Measurements from ENCODE around the gene PROK1. TPM values are rescaled to one million over a fixed set of nuclear protein-coding genes. Genes with fewer than 3 reads are reported as not detected.
A peak's percentile ranks its signal among the peaks of the same experiment; 100 is the strongest.

Gene PROK1
- total RNA-seq, 1 donor from 2014 or later: 7.4 TPM

GRCh38 chr1:110477041-110477440 is 26.1 kb downstream of the PROK1 start:
- peak in 1 of 2 donors; percentile 40 for TF ChIP-seq POLR2AphosphoS5 (IDR thresholded peaks at IDR 0.05; ENCODE audit: insufficient read depth in 1 of 2, low read depth in 1 of 2)
- TF ChIP-seq POLR2A (IDR thresholded peaks at IDR 0.05): no peak
- no peak for TF ChIP-seq CTCF (IDR thresholded peaks at IDR 0.05)
- DNase-seq (ENCODE audit: extremely low spot score in 2 of 2): no peak
- intact Hi-C loops (cut with DNase I): no loop called here
- H3K9me3 ChIP-seq: no peaks in the 10 kb centered on the region
- H3K27me3 ChIP-seq: no peaks in the 10 kb centered on the region
- no peak overlapping the region for H3K4me3 ChIP-seq
- H3K27ac ChIP-seq: no peak overlapping the region
- H3K36me3 ChIP-seq: no peaks in the 10 kb centered on the region
- peaks cover 20% of the 10 kb centered on the region for H3K4me1 ChIP-seq

GRCh38 chr1:110477445-110477957 is 26.6 kb downstream of the PROK1 start:
- DNase-seq (ENCODE audit: extremely low spot score in 2 of 2): no peak
- no peaks in the 10 kb centered on the region for H3K36me3 ChIP-seq
- peaks cover 20% of the 10 kb centered on the region for H3K4me1 ChIP-seq
- TF ChIP-seq CTCF (IDR thresholded peaks at IDR 0.05) (no peak), POLR2A (IDR thresholded peaks at IDR 0.05) (no peak), POLR2AphosphoS5 (IDR thresholded peaks at IDR 0.05; ENCODE audit: insufficient read depth in 1 of 2, low read depth in 1 of 2) (no peak)
- no peak overlapping the region for H3K4me3 ChIP-seq
- H3K9me3 ChIP-seq: no peaks in the 10 kb centered on the region
- H3K27me3 ChIP-seq: no peaks in the 10 kb centered on the region
- no peak overlapping the region for H3K27ac ChIP-seq
- intact Hi-C loops (cut with DNase I): no loop called here

- DNase-seq (ENCODE audit: extremely low spot score in 2 of 2): no peak
- peaks cover 20% of the 10 kb centered on the region for H3K4me1 ChIP-seq
- no peaks in the 10 kb centered on the region for H3K27me3 ChIP-seq
- no peaks in the 10 kb centered on the region for H3K36me3 ChIP-seq
- H3K4me3 ChIP-seq: no peak overlapping the region
- TF ChIP-seq POLR2A (IDR thresholded peaks at IDR 0.05) (no peak), POLR2AphosphoS5 (IDR thresholded peaks at IDR 0.05; ENCODE audit: insufficient read depth in 1 of 2, low read depth in 1 of 2) (no peak)
- intact Hi-C loops (cut with DNase I): no loop called here
- H3K9me3 ChIP-seq: no peaks in the 10 kb centered on the region
- H3K27ac ChIP-seq: no peak overlapping the region
Measured at GRCh38 chr1:110477967-110478640, 27.2 kb downstream of the PROK1 start.

GRCh38 chr1:110478886-110479285 is 27.9 kb downstream of the PROK1 start:
- no peak overlapping the region for H3K4me3 ChIP-seq
- DNase-seq (ENCODE audit: extremely low spot score in 2 of 2): no peak
- TF ChIP-seq POLR2AphosphoS5 (IDR thresholded peaks at IDR 0.05; ENCODE audit: insufficient read depth in 1 of 2, low read depth in 1 of 2): no peak
- TF ChIP-seq POLR2A (IDR thresholded peaks at IDR 0.05): no peak
- intact Hi-C loops (cut with DNase I): no loop called here
- no peaks in the 10 kb centered on the region for H3K36me3 ChIP-seq
- peaks cover 20% of the 10 kb centered on the region for H3K4me1 ChIP-seq
- H3K9me3 ChIP-seq: no peaks in the 10 kb centered on the region
- no peak overlapping the region for H3K27ac ChIP-seq
- no peaks in the 10 kb centered on the region for H3K27me3 ChIP-seq

- DNase-seq (ENCODE audit: extremely low spot score in 2 of 2): no peak
- Histone ChIP-seq H3K4me1 (peaks cover 20% of the 10 kb centered on the region), H3K9me3 (no peaks in the 10 kb centered on the region), H3K36me3 (no peaks in the 10 kb centered on the region), H3K4me3 (no peak overlapping the region), H3K27me3 (no peaks in the 10 kb centered on the region), H3K27ac (no peak overlapping the region)
- no peak for TF ChIP-seq POLR2A (IDR thresholded peaks at IDR 0.05)
- no peak for TF ChIP-seq POLR2AphosphoS5 (IDR thresholded peaks at IDR 0.05; ENCODE audit: insufficient read depth in 1 of 2, low read depth in 1 of 2)
- TF ChIP-seq CTCF (IDR thresholded peaks at IDR 0.05): no peak
- intact Hi-C loops (cut with DNase I): no loop called here
Measured at GRCh38 chr1:110480356-110481096, 29.6 kb downstream of the PROK1 start.
